ENCODE measurements around the gene TMEM121. TPM values are rescaled to one million over a fixed set of nuclear protein-coding genes. Genes with fewer than 3 reads are reported as not detected.

TMEM121 gene
- polyA plus RNA-seq, 1 donor (not counting 4 experiments of a cell fraction or from before 2014, with no cell fraction given) = 0.18 TPM

GRCh38 chr14:105536051-105536450 is 9.7 kb downstream of the TMEM121 start:
- no peaks in the 10 kb centered on the region for H3K4me1 ChIP-seq (ENCODE audit: control insufficient read depth, extremely low read depth, insufficient read depth, low read length)
- H3K79me2 ChIP-seq (ENCODE audit: control insufficient read depth, insufficient read depth, low read length) = no peaks in the 10 kb centered on the region
- no peak overlapping the region for H3K4me2 ChIP-seq (ENCODE audit: control insufficient read depth, extremely low read depth, insufficient read depth, low read depth, low read length)
- dilution Hi-C loops (cut with MboI; ENCODE audit: extremely low pct_ligation_motif_present, low sequenced_read_pairs) = no loop called here
- FAIRE-seq (no peak), DNase-seq (ENCODE audit: low read depth, low spot score) (no peak)
- H4K20me1 ChIP-seq (ENCODE audit: control insufficient read depth, extremely low read depth, insufficient read depth, low read length) = no peaks in the 10 kb centered on the region
- no peaks in the 10 kb centered on the region for H3K9me3 ChIP-seq (ENCODE audit: control insufficient read depth, low read depth, low read length)
- H2AFZ ChIP-seq (ENCODE audit: control insufficient read depth, low read length) = no peak overlapping the region
- H3K4me3 ChIP-seq (ENCODE audit: control insufficient read depth in 2 of 3, extremely low read depth in 1 of 3, insufficient read depth in 2 of 3, low read depth in 1 of 3, low read length in 3 of 3) = no peak overlapping the region
- TF ChIP-seq EZH2 (IDR thresholded peaks at IDR 0.05; ENCODE audit: low read length) (no peak), CTCF (optimal IDR thresholded peaks at IDR 0.05 in 1 of 3, IDR thresholded peaks at IDR 0.05 in 1 of 3, conservative IDR thresholded peaks at IDR 0.05 in 1 of 3; ENCODE audit: extremely low read depth in 1 of 3, insufficient read depth in 2 of 3, low read length in 3 of 3) (no peak)
- H3K27me3 ChIP-seq (ENCODE audit: control insufficient read depth, extremely low read depth, insufficient read depth, low read length) = peaks cover 11% of the 10 kb centered on the region
- H3K27ac ChIP-seq (ENCODE audit: control insufficient read depth, insufficient read depth, low read length) = no peak overlapping the region
- H3K9me1 ChIP-seq (ENCODE audit: control insufficient read depth, extremely low read depth, insufficient read depth, low read length) = no peaks in the 10 kb centered on the region
- no peaks in the 10 kb centered on the region for H3K36me3 ChIP-seq (ENCODE audit: control insufficient read depth in 2 of 2, extremely low read depth in 1 of 2, insufficient read depth in 2 of 2, low read length in 2 of 2)
- no peak overlapping the region for H3K9ac ChIP-seq (ENCODE audit: control insufficient read depth, extremely low read depth, insufficient read depth, low read length)

GRCh38 chr14:105536691-105537579 is 10.6 kb downstream of the TMEM121 start:
- DNase-seq (ENCODE audit: low read depth, low spot score) = no peak
- Histone ChIP-seq H3K27ac (ENCODE audit: control insufficient read depth, insufficient read depth, low read length) (no peak overlapping the region), H3K36me3 (ENCODE audit: control insufficient read depth in 2 of 2, extremely low read depth in 1 of 2, insufficient read depth in 2 of 2, low read length in 2 of 2) (no peaks in the 10 kb centered on the region), H3K27me3 (ENCODE audit: control insufficient read depth, extremely low read depth, insufficient read depth, low read length) (peaks cover 11% of the 10 kb centered on the region), H3K9me3 (ENCODE audit: control insufficient read depth, low read depth, low read length) (no peaks in the 10 kb centered on the region), H3K4me2 (ENCODE audit: control insufficient read depth, extremely low read depth, insufficient read depth, low read depth, low read length) (no peak overlapping the region), H3K4me3 (ENCODE audit: control insufficient read depth in 2 of 3, extremely low read depth in 1 of 3, insufficient read depth in 2 of 3, low read depth in 1 of 3, low read length in 3 of 3) (no peak overlapping the region), H4K20me1 (ENCODE audit: control insufficient read depth, extremely low read depth, insufficient read depth, low read length) (no peaks in the 10 kb centered on the region), H3K9me1 (ENCODE audit: control insufficient read depth, extremely low read depth, insufficient read depth, low read length) (no peaks in the 10 kb centered on the region), H2AFZ (ENCODE audit: control insufficient read depth, low read length) (no peak overlapping the region), H3K9ac (ENCODE audit: control insufficient read depth, extremely low read depth, insufficient read depth, low read length) (no peak overlapping the region), H3K79me2 (ENCODE audit: control insufficient read depth, insufficient read depth, low read length) (no peaks in the 10 kb centered on the region), H3K4me1 (ENCODE audit: control insufficient read depth, extremely low read depth, insufficient read depth, low read length) (no peaks in the 10 kb centered on the region)
- dilution Hi-C loops (cut with MboI; ENCODE audit: extremely low pct_ligation_motif_present, low sequenced_read_pairs) = no loop called here
- no peak for FAIRE-seq
- no peak for TF ChIP-seq CTCF (optimal IDR thresholded peaks at IDR 0.05 in 1 of 3, IDR thresholded peaks at IDR 0.05 in 1 of 3, conservative IDR thresholded peaks at IDR 0.05 in 1 of 3; ENCODE audit: extremely low read depth in 1 of 3, insufficient read depth in 2 of 3, low read length in 3 of 3)
- no peak for TF ChIP-seq EZH2 (IDR thresholded peaks at IDR 0.05; ENCODE audit: low read length)

All from keratinocyte (primary cell).